ENCODE data around the gene ZNF778. TPM values are rescaled to one million over a fixed set of nuclear protein-coding genes. Genes with fewer than 3 reads are reported as not detected.
"Not testable (repeated sequence)": the region's sequence is repeated elsewhere in the genome, so short reads cannot be mapped to it uniquely, and the experiment has no call there.

ZNF778 gene
- total and polyA plus RNA-seq, 2 donors (not counting 1 experiment from before 2014, with no cell fraction given): 4.3 to 9.4 TPM

- no peaks in the 10 kb centered on the region for H3K9me3 ChIP-seq (ENCODE audit: control insufficient read depth, insufficient read depth, low read depth, low read length)
- peaks cover 6% of the 10 kb centered on the region for H3K4me1 ChIP-seq (ENCODE audit: control insufficient read depth, extremely low read depth, insufficient read depth, low read length)
- no peaks in the 10 kb centered on the region for H3K36me3 ChIP-seq (ENCODE audit: control insufficient read depth, insufficient read depth, low read length)
- TF ChIP-seq EZH2 (IDR thresholded peaks at IDR 0.05; ENCODE audit: low read length, missing control alignments): no peak
- TF ChIP-seq CTCF (conservative IDR thresholded peaks at IDR 0.05 in 1 of 2, IDR thresholded peaks at IDR 0.05 in 1 of 2; ENCODE audit: low read depth in 1 of 2, low read length in 2 of 2): no peak
- no peak overlapping the region for H3K27ac ChIP-seq (ENCODE audit: insufficient read depth, low read length)
- no peak overlapping the region for H3K9ac ChIP-seq (ENCODE audit: insufficient read depth, low read length)
- H3K4me3 ChIP-seq (replicated peaks in 1 of 4; ENCODE audit: control extremely low read depth in 1 of 4, insufficient read depth in 1 of 4, low read depth in 3 of 4, low read length in 4 of 4): no peak overlapping the region
- H3K4me2 ChIP-seq (ENCODE audit: extremely low read depth, insufficient read depth, low read length): no peak overlapping the region
- no peak overlapping the region for H2AFZ ChIP-seq (ENCODE audit: low read length)
- no peaks in the 10 kb centered on the region for H3K27me3 ChIP-seq (ENCODE audit: control insufficient read depth, insufficient read depth, low read length)
- H4K20me1 ChIP-seq (ENCODE audit: control insufficient read depth, extremely low read depth, insufficient read depth, low read length): no peaks in the 10 kb centered on the region
- no peak for DNase-seq (ENCODE audit: low read depth in 2 of 2)
- peaks cover 1% of the 10 kb centered on the region for H3K79me2 ChIP-seq (ENCODE audit: control insufficient read depth, insufficient read depth, low read length)
Measured at GRCh38 chr16:89243664-89244063, 26.2 kb downstream of the ZNF778 start.

GRCh38 chr16:89244264-89244663 is 26.8 kb downstream of the ZNF778 start:
- not testable (repeated sequence) for H3K79me2 ChIP-seq (ENCODE audit: control insufficient read depth, insufficient read depth, low read length); H3K9ac ChIP-seq (ENCODE audit: insufficient read depth, low read length); H3K4me1 ChIP-seq (ENCODE audit: control insufficient read depth, extremely low read depth, insufficient read depth, low read length); H3K4me3 ChIP-seq (replicated peaks in 1 of 4; ENCODE audit: control extremely low read depth in 1 of 4, insufficient read depth in 1 of 4, low read depth in 3 of 4, low read length in 4 of 4); H4K20me1 ChIP-seq (ENCODE audit: control insufficient read depth, extremely low read depth, insufficient read depth, low read length); H2AFZ ChIP-seq (ENCODE audit: low read length); H3K27me3 ChIP-seq (ENCODE audit: control insufficient read depth, insufficient read depth, low read length); H3K9me3 ChIP-seq (ENCODE audit: control insufficient read depth, insufficient read depth, low read depth, low read length); H3K36me3 ChIP-seq (ENCODE audit: control insufficient read depth, insufficient read depth, low read length); DNase-seq (ENCODE audit: low read depth in 2 of 2); H3K4me2 ChIP-seq (ENCODE audit: extremely low read depth, insufficient read depth, low read length); H3K27ac ChIP-seq (ENCODE audit: insufficient read depth, low read length)

GRCh38 chr16:89244754-89245153 is 27.3 kb downstream of the ZNF778 start:
- Histone ChIP-seq H3K27me3 (ENCODE audit: control insufficient read depth, insufficient read depth, low read length) (no peaks in the 10 kb centered on the region), H3K79me2 (ENCODE audit: control insufficient read depth, insufficient read depth, low read length) (peaks cover 1% of the 10 kb centered on the region), H3K27ac (ENCODE audit: insufficient read depth, low read length) (no peak overlapping the region), H2AFZ (ENCODE audit: low read length) (no peak overlapping the region), H3K9me3 (ENCODE audit: control insufficient read depth, insufficient read depth, low read depth, low read length) (no peaks in the 10 kb centered on the region), H4K20me1 (ENCODE audit: control insufficient read depth, extremely low read depth, insufficient read depth, low read length) (no peaks in the 10 kb centered on the region), H3K4me1 (ENCODE audit: control insufficient read depth, extremely low read depth, insufficient read depth, low read length) (peaks cover 6% of the 10 kb centered on the region), H3K36me3 (ENCODE audit: control insufficient read depth, insufficient read depth, low read length) (no peaks in the 10 kb centered on the region), H3K9ac (ENCODE audit: insufficient read depth, low read length) (no peak overlapping the region), H3K4me2 (ENCODE audit: extremely low read depth, insufficient read depth, low read length) (no peak overlapping the region), H3K4me3 (replicated peaks in 1 of 4; ENCODE audit: control extremely low read depth in 1 of 4, insufficient read depth in 1 of 4, low read depth in 3 of 4, low read length in 4 of 4) (no peak overlapping the region)
- TF ChIP-seq CTCF (conservative IDR thresholded peaks at IDR 0.05 in 1 of 2, IDR thresholded peaks at IDR 0.05 in 1 of 2; ENCODE audit: low read depth in 1 of 2, low read length in 2 of 2): no peak
- TF ChIP-seq EZH2 (IDR thresholded peaks at IDR 0.05; ENCODE audit: low read length, missing control alignments): no peak
- no peak for DNase-seq (ENCODE audit: low read depth in 2 of 2)
